Skeletal muscle satellite cell (primary cell): ENCODE results near the gene ITPKA.

Experiments
- H3K27me3 ChIP-seq: 2 replicates; pipeline ENCODE4 v1.7.0; 2013; ENCODE audit warnings: low read length; ENCODE audit not compliant: control insufficient read depth, insufficient read depth
- H3K36me3 ChIP-seq: 2 replicates; pipeline ENCODE4 v1.7.0; 2013; ENCODE audit warnings: mild to moderate bottlenecking, control low read depth, low read length; ENCODE audit not compliant: insufficient read depth
- H3K4me1 ChIP-seq: 2 replicates; pipeline ENCODE4 v1.7.0; 2013; ENCODE audit warnings: low read length; ENCODE audit not compliant: control insufficient read depth, insufficient read depth
- H3K4me2 ChIP-seq: 2 replicates; pipeline ENCODE4 v1.7.0; 2013; ENCODE audit warnings: mild to moderate bottlenecking, low read length
- H3K4me3 ChIP-seq: 2 replicates; pipeline ENCODE4 v1.7.0; 2013; ENCODE audit warnings: low read length
- H3K9ac ChIP-seq: 2 replicates; pipeline ENCODE4 v1.7.0; 2013; ENCODE audit warnings: mild to moderate bottlenecking, low read depth, low read length, moderate library complexity
- H3K9me3 ChIP-seq: replicated peaks from 2 replicates; pipeline ENCODE4 v1.7.0; 2013; ENCODE audit warnings: mild to moderate bottlenecking, control low read depth, low read length

The ITPKA gene

DNA sequence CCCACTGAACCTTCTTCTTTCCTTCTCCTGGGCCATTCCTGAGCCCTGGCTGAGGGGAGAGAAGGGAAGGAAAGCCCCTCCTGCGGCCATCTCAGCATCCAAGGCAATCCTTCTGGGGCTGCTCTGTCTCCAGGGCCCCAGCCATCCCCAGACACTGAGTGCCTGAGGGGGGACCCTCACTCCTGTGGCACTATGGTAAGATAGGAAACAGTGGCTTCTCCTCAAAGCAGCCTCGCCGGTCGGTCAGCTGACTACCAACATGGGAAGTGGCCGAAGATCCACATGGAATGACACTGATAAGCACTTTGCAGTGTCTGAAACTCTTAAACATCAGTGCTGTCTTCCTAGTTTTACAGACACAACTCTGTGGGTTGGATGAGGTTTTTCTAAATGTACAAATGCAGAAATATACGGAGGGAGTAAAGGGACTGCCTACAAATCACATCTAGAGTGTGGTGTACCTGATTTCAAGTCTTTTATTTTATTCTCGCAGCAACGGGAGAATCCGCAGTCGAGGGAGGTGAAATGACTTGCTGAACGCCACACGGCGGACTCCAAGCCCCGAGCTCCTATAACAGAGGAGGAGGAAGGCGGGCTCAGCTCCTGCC lies 973 bp upstream of the ITPKA start:
- Histone ChIP-seq H3K4me2 (peak overlapping the region; percentile 99), H3K4me1 (peaks cover 35% of the 10 kb centered on the region), H3K4me3 (peak overlapping the region; percentile 79), H3K27me3 (peaks cover 13% of the 10 kb centered on the region), H3K36me3 (no peaks in the 10 kb centered on the region), H3K9ac (peak overlapping the region; percentile 78), H3K9me3 (no peaks in the 10 kb centered on the region)

DNA sequence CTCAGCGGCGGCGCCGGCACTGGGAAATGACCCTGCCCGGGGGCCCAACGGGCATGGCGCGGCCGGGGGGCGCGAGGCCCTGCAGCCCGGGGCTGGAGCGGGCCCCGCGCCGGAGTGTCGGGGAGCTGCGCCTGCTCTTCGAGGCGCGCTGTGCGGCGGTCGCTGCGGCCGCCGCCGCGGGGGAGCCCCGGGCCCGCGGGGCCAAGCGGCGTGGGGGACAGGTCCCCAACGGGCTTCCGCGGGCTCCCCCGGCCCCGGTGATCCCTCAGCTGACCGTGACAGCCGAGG lies 172 bp downstream of the ITPKA start:
- H3K4me1 ChIP-seq = peaks cover 35% of the 10 kb centered on the region
- H3K36me3 ChIP-seq = no peaks in the 10 kb centered on the region
- H3K27me3 ChIP-seq = peaks cover 13% of the 10 kb centered on the region
- no peak overlapping the region for H3K9ac ChIP-seq
- peak overlapping the region; percentile 99 for H3K4me2 ChIP-seq
- H3K4me3 ChIP-seq = peak overlapping the region; percentile 79
- H3K9me3 ChIP-seq = no peaks in the 10 kb centered on the region

DNA sequence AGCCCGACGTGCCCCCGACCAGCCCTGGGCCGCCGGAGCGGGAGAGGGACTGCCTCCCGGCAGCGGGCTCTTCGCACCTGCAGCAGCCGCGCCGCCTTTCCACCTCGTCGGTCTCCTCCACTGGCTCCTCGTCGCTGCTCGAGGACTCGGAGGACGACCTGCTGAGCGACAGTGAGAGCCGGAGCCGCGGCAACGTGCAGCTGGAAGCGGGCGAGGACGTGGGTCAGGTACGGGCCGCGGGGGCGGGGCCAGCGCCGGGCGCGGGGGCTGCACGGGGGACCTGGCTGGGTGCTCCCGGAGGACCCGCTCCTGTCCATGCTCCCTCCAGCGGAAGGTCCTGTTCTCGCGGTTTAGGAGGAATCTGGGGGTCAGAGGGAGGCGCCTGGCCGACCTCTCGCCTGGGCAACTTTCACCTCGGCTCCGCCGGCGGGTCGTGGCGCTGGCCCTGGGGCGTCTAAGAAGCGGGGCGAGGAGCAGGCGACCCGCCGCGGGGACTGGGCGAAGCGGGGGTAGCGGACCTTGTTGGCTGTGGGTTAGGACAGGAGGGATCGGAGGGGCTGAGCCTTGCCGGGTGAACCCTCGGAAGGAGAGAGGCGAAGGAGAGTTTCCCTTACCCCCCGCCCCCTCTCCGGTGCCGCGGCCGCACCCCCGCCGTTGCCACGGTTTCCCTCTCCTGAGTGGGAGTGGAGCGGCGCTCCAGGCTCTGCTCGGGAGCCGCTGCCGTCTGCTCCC lies 682 bp downstream of the ITPKA start:
- Histone ChIP-seq H3K27me3 (peaks cover 13% of the 10 kb centered on the region), H3K36me3 (no peaks in the 10 kb centered on the region), H3K4me2 (peak overlapping the region; percentile 99), H3K9me3 (no peaks in the 10 kb centered on the region), H3K4me1 (peaks cover 35% of the 10 kb centered on the region), H3K9ac (no peak overlapping the region), H3K4me3 (peak overlapping the region; percentile 79)

DNA sequence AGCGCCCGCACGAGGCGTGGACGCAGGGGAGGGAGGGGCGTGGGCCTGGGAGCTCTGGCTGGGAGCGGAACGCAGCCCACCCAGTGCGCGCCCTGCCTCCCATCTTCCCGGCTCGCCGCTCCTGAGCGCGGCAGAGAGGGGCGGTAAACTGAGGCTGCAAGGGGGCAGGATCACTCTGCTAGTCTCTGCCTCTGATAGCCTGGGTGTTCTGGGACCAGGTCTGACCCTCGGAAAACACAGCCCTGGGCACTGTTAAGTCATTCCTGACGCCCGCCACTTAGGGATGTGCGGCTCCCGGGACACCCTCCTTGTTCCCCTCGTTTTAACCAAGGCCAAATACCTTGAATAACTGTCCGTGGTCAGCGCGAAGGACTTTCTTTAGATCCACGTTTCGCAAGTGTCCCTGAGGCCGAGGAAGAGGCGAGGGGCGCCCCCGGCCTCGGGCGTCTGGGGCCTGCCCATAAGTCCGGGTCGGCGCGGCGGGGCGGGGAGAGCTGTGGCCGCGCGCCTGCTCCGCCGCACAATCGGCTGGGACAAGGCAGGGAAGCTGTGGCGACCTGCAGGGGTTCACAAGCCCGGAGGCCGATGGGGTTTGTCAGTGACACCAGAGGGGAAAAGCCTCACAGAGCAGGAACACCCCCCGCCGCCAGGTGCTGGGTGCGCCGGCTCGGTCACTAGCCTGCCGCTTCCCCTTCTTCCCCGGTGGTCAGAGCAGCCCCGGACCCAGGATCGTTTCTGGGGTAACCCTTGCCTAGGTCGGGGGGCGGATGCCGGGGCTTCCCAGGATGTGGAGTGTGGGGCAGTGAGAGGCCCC lies 1.5 kb downstream of the ITPKA start:
- no peak overlapping the region for H3K9ac ChIP-seq

DNA sequence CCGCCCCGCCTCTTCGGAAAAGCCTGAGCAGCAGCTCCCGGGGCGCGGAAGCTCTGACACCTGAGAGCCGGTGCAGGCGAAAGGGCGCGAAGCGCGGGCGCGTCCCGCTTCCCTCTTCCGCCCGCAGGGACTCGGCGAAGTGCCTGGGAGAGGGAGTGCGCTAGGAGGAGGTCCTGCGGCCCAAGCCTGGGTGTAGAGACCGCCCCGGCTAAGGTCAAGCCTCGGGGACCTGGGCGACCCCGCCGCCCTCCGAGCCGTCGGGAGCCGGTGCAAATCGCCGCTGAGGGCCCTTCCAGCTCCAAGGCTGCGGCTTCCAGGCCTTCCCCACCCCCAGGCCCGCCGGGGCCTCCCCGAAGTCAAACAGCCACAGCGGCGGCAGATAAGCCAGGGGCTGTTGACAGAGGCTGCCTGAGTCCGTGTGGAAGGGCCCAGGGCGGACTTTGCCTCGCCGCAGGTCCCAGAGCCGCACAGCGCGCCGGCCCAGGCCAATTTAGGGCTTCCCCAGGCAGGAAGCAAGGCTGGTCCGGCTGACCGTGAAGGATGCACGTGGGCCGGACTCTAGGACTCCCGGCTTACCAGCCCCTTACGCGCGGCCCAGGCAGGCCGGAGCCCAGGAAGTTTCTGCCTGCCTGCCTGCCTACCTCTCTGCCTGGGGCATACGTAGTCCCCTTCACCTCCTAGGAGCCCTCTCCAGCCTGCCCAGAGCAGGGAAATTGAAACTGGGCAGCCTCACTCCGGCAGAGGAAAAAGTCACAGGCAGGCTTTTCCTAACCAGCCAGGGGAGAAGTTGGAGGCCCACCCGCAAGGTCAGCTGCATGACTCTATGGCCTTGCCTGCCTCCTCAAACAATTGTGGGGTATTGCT lies 2.3 kb downstream of the ITPKA start:
- H3K4me1 ChIP-seq = peaks cover 26% of the 10 kb centered on the region
- no peaks in the 10 kb centered on the region for H3K36me3 ChIP-seq
- H3K9ac ChIP-seq = no peak overlapping the region
- H3K4me2 ChIP-seq = no peak overlapping the region
- peaks cover 14% of the 10 kb centered on the region for H3K27me3 ChIP-seq
- H3K4me3 ChIP-seq = no peak overlapping the region
- H3K9me3 ChIP-seq = no peaks in the 10 kb centered on the region

More for the DNA sequence above, 1.5 kb downstream of the ITPKA start:
- Histone ChIP-seq H3K36me3 (no peaks in the 10 kb centered on the region), H3K4me1 (peaks cover 31% of the 10 kb centered on the region), H3K4me2 (peak overlapping the region; percentile 99), H3K9me3 (no peaks in the 10 kb centered on the region), H3K27me3 (peaks cover 13% of the 10 kb centered on the region), H3K4me3 (no peak overlapping the region)

DNA sequence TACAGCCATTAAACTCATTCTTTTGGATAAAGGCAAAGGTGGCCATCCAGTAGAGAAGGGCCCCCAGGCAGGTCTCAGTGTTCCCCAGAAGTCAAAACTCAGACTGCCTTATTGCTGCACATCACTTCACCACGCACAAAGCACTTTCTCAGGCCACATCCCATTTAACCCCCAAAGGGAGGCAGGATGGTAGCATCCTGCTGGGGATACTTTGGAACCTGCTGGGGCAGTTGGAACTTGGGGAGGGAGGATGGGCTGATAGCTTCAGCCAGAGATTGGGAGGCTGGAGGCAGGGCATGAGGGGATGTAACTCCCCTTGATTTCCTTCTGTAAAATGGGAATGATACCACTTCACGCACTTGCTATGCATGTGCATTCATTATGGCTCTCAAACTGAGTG lies 5.0 kb downstream of the ITPKA start:
- Histone ChIP-seq H3K9me3 (no peaks in the 10 kb centered on the region), H3K4me3 (no peak overlapping the region), H3K27me3 (peaks cover 32% of the 10 kb centered on the region), H3K4me2 (no peak overlapping the region), H3K9ac (no peak overlapping the region), H3K36me3 (no peaks in the 10 kb centered on the region), H3K4me1 (peaks cover 25% of the 10 kb centered on the region)

DNA sequence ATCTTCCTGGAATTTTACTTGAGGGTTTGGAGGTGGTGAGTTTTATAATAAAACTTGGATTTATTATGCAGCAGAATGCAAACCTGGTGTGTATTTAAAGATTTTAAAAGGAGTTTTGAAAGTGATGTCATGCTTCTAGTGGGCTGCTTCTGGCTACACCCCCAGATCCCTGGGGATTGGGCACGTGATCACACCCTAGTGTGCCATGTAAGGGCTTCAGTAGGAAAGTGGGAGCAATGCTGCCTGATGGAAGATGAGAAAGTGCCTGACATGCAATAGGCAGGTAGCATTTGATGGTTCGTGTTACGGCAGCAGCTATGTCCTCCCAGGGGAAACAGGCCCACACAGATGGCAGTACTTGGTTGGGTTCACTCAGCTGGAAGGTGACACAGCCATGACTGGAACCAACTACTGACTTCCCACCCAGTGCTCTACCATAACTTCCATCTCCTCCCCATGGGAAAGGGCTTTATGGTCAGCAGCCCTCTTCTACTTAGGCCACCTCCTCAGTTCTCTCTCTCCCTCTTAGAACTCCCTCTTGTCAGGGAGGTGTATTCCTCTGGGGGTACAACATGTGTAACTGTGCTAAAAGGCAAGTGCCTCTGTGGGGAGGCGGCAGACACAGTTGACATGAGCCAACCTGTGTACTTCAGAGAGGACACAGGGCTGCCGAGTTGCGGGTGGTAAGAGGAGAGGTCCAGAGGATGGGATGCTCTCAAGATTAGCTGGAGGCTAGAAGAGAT lies 5.6 kb downstream of the ITPKA start:
- H3K9me3 ChIP-seq = no peaks in the 10 kb centered on the region
- peaks cover 19% of the 10 kb centered on the region for H3K4me1 ChIP-seq
- H3K9ac ChIP-seq = no peak overlapping the region
- H3K27me3 ChIP-seq = peaks cover 32% of the 10 kb centered on the region
- H3K4me3 ChIP-seq = no peak overlapping the region
- no peak overlapping the region for H3K4me2 ChIP-seq
- H3K36me3 ChIP-seq = no peaks in the 10 kb centered on the region

DNA sequence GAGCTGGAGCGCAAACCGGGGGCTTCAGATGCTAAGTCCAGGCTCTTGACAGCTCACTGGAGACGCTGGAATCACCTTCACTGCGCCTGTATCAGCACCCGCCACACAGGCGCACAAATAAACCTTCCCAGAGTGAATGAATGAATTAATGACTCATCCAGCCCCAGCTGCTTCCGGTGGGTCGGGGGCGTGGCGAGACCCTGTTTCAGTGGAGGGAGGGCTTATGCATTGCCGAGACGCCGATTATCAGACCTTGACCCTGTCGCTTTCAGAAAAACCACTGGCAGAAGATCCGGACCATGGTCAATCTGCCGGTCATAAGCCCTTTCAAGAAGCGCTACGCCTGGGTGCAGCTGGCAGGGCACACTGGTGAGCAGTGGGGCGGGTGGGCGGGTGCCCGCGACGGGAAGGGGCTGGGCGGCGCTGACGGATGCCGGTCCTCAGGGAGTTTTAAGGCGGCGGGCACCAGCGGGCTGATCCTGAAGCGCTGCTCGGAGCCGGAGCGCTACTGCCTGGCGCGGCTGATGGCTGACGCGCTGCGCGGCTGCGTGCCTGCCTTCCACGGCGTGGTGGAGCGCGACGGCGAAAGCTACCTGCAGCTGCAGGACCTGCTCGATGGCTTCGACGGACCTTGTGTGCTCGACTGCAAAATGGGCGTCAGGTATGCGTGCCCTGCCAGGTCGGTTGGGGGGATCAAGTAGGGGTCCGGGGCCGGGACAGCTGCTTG lies 7.7 kb downstream of the ITPKA start:
- H3K4me1 ChIP-seq = peaks cover 17% of the 10 kb centered on the region
- H3K4me2 ChIP-seq = peak overlapping the region; percentile 73
- no peaks in the 10 kb centered on the region for H3K36me3 ChIP-seq
- no peaks in the 10 kb centered on the region for H3K9me3 ChIP-seq
- H3K9ac ChIP-seq = no peak overlapping the region
- peaks cover 26% of the 10 kb centered on the region for H3K27me3 ChIP-seq
- peak overlapping the region; percentile 49 for H3K4me3 ChIP-seq

DNA sequence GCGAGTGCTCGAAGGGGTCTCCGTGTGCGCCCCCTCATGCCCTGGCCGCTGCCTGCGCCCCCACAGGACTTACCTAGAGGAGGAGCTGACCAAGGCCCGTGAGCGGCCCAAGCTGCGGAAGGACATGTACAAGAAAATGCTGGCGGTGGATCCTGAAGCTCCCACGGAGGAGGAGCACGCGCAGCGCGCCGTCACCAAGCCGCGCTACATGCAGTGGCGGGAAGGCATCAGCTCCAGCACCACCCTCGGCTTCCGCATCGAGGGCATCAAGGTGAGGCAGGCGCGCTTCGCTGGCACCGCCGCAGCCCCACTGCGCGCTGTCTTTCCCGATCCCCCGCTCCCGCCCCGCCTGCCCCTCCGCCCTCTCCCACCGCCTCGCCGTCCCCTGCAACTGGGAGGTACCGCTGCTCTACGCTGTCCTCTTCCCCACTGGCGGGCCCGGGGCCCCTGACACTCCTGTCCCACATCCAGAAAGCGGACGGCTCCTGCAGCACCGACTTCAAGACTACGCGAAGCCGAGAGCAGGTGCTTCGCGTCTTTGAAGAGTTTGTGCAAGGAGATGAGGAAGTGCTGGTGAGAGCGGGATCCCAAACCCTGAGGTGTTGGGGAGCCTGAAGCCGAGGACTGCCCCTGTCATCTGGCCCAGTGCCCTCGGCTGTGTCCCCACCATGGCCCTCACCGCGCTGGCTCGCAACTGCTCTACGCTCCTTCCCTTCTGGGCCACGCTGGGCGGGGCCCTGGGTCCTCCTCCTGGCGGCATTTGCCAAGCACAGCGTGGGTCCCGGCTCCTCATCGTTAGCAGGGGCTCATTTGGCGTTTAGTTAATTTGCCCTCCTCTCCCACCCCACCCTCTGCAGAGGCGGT lies 8.5 kb downstream of the ITPKA start:
- H3K36me3 ChIP-seq = no peaks in the 10 kb centered on the region
- H3K4me3 ChIP-seq = peak overlapping the region; percentile 49
- H3K4me1 ChIP-seq = peaks cover 17% of the 10 kb centered on the region
- H3K27me3 ChIP-seq = peaks cover 23% of the 10 kb centered on the region
- H3K4me2 ChIP-seq = peak overlapping the region; percentile 73
- H3K9me3 ChIP-seq = no peaks in the 10 kb centered on the region
- no peak overlapping the region for H3K9ac ChIP-seq
